H1 (cell line): Measurements from ENCODE around the gene RYR3.

ENCODE experiments used
- EP300 ChIP-seq, 2 experiments: IDR thresholded peaks; 1 replicate in 1 of 2; 2 replicates in 1 of 2; pipeline ENCODE4 v1.6.1; 2011 to 2012; ENCODE audit warnings: low read depth in 2 of 2, low read length in 2 of 2, mild to moderate bottlenecking in 2 of 2, borderline replicate concordance in 1 of 2, inconsistent platforms in 1 of 2, moderate library complexity in 1 of 2
- HDAC2 ChIP-seq, 2 experiments: fragments of 300-600 bp in 1 of 2; sonication (generic) in 1 of 2; IDR thresholded peaks; 2 replicates each; pipeline ENCODE4 v1.6.1; 2011 to 2012; ENCODE audit warnings: low read depth in 2 of 2, low read length in 2 of 2, mild to moderate bottlenecking in 2 of 2, moderate library complexity in 2 of 2, borderline replicate concordance in 1 of 2, inconsistent platforms in 1 of 2
- NRF1 ChIP-seq: IDR thresholded peaks from 2 replicates; pipeline ENCODE4 v1.6.1; 2011; ENCODE audit warnings: mild to moderate bottlenecking, low read depth, low read length, improper control_type of control experiment
- SP1 ChIP-seq: IDR thresholded peaks from 2 replicates; pipeline ENCODE4 v1.6.1; 2011; ENCODE audit warnings: low read depth, low read length
- SRF ChIP-seq: IDR thresholded peaks from 2 replicates; pipeline ENCODE4 v1.6.1; 2011; ENCODE audit warnings: mild to moderate bottlenecking, low read depth, low read length, moderate library complexity
- TF ChIP-seq, protein P1 (sequence below), 3 experiments: IDR thresholded peaks; 1 replicate in 2 of 3; 2 replicates in 1 of 3; pipeline versions ENCODE4 v1.5.1 to v1.6.1; 2011; ENCODE audit warnings: low read length in 3 of 3, mild to moderate bottlenecking in 3 of 3, inconsistent platforms in 2 of 3, low read depth in 1 of 3, moderate library complexity in 1 of 3; ENCODE audit not compliant: insufficient read depth in 1 of 3; ENCODE audit errors: control extremely low read depth in 1 of 3
- TF ChIP-seq, protein P2 (sequence below): IDR thresholded peaks from 2 replicates; pipeline ENCODE4 v1.6.1; 2012; ENCODE audit warnings: inconsistent platforms

DNA sequence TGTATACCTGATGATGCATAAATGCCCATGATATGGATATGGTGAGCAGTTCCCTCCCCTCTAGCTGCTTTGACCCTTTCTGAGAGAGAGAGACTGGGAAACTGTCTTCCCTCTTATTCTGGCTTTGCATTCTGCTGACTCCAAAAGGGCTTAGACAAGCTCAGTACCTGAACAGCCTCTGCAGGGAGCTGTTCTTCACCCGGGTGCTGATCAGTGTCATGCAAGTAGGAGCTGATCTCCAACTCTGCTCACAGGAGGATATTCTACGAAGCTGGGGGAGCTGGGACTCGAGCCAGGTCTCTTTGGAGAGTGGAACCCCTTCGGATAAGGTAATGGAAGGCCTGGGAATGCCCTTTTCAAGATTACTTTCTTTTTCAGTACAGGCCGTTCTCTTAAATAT lies 237.1 kb downstream of the RYR3 start:
- TF ChIP-seq, protein P1, sequence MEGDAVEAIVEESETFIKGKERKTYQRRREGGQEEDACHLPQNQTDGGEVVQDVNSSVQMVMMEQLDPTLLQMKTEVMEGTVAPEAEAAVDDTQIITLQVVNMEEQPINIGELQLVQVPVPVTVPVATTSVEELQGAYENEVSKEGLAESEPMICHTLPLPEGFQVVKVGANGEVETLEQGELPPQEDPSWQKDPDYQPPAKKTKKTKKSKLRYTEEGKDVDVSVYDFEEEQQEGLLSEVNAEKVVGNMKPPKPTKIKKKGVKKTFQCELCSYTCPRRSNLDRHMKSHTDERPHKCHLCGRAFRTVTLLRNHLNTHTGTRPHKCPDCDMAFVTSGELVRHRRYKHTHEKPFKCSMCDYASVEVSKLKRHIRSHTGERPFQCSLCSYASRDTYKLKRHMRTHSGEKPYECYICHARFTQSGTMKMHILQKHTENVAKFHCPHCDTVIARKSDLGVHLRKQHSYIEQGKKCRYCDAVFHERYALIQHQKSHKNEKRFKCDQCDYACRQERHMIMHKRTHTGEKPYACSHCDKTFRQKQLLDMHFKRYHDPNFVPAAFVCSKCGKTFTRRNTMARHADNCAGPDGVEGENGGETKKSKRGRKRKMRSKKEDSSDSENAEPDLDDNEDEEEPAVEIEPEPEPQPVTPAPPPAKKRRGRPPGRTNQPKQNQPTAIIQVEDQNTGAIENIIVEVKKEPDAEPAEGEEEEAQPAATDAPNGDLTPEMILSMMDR (IDR thresholded peaks at IDR 0.05; ENCODE audit: control extremely low read depth in 1 of 3, insufficient read depth in 1 of 3, low read depth in 1 of 3, low read length in 3 of 3), result no peak
- TF ChIP-seq EP300 (IDR thresholded peaks at IDR 0.05; ENCODE audit: borderline replicate concordance in 1 of 2, low read depth in 2 of 2, low read length in 2 of 2), result no peak
- no peak for TF ChIP-seq SP1
- TF ChIP-seq, protein P2, sequence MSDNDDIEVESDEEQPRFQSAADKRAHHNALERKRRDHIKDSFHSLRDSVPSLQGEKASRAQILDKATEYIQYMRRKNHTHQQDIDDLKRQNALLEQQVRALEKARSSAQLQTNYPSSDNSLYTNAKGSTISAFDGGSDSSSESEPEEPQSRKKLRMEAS, result no peak
- TF ChIP-seq SRF, result no peak
- TF ChIP-seq HDAC2 (IDR thresholded peaks at IDR 0.05; ENCODE audit: borderline replicate concordance in 1 of 2, low read depth in 2 of 2, low read length in 2 of 2), result no peak
- TF ChIP-seq NRF1, result no peak
